ENCODE data around the gene CFAP161.
"Not testable (repeated sequence)": the region's sequence is repeated elsewhere in the genome, so short reads cannot be mapped to it uniquely, and the experiment has no call there.

The CFAP161 gene

GRCh38 chr15:81107889-81108288, 26.2 kb upstream of the CFAP161 start:
- no peak for DNase-seq (ENCODE audit: low read depth)

GRCh38 chr15:81108427-81108826, 25.6 kb upstream of the CFAP161 start:
- no peak for DNase-seq (ENCODE audit: low read depth)

- no peak for DNase-seq (ENCODE audit: low read depth)
Measured at GRCh38 chr15:81111018-81111417, 23.1 kb upstream of the CFAP161 start.

- DNase-seq (ENCODE audit: low read depth), result no peak
Measured at GRCh38 chr15:81111510-81112470, 22.3 kb upstream of the CFAP161 start.

GRCh38 chr15:81113204-81113657, 20.8 kb upstream of the CFAP161 start:
- DNase-seq (ENCODE audit: low read depth), result no peak

GRCh38 chr15:81113861-81114291, 20.2 kb upstream of the CFAP161 start:
- no peak for DNase-seq (ENCODE audit: low read depth)

GRCh38 chr15:81115054-81115939, 18.8 kb upstream of the CFAP161 start:
- DNase-seq (ENCODE audit: low read depth), result no peak

- no peak for DNase-seq (ENCODE audit: low read depth)
Measured at GRCh38 chr15:81117136-81117535, 16.9 kb upstream of the CFAP161 start.

GRCh38 chr15:81117581-81117980, 16.5 kb upstream of the CFAP161 start:
- no peak for DNase-seq (ENCODE audit: low read depth)

- DNase-seq (ENCODE audit: low read depth), result no peak
Measured at GRCh38 chr15:81118361-81118760, 15.7 kb upstream of the CFAP161 start.

GRCh38 chr15:81120069-81120468, 14.0 kb upstream of the CFAP161 start:
- no peak for DNase-seq (ENCODE audit: low read depth)

GRCh38 chr15:81126892-81127291, 7.2 kb upstream of the CFAP161 start:
- DNase-seq (ENCODE audit: low read depth), result no peak

- DNase-seq (ENCODE audit: low read depth), result not testable (repeated sequence)
Measured at GRCh38 chr15:81141478-81141877, 7.4 kb downstream of the CFAP161 start.

- no peak for DNase-seq (ENCODE audit: low read depth)
Measured at GRCh38 chr15:81146006-81146405, 11.9 kb downstream of the CFAP161 start.

GRCh38 chr15:81146466-81146865, 12.4 kb downstream of the CFAP161 start:
- no peak for DNase-seq (ENCODE audit: low read depth)

GRCh38 chr15:81151389-81151788, 17.3 kb downstream of the CFAP161 start:
- no peak for DNase-seq (ENCODE audit: low read depth)

- no peak for DNase-seq (ENCODE audit: low read depth)
Measured at GRCh38 chr15:81152339-81152738, 18.3 kb downstream of the CFAP161 start.

- DNase-seq (ENCODE audit: low read depth), result no peak
Measured at GRCh38 chr15:81152799-81153198, 18.7 kb downstream of the CFAP161 start.

GRCh38 chr15:81155375-81156218, 21.5 kb downstream of the CFAP161 start:
- DNase-seq (ENCODE audit: low read depth), result no peak

- DNase-seq (ENCODE audit: low read depth), result no peak
Measured at GRCh38 chr15:81156324-81156723, 22.3 kb downstream of the CFAP161 start.

- DNase-seq (ENCODE audit: low read depth), result no peak
Measured at GRCh38 chr15:81157195-81157938, 23.3 kb downstream of the CFAP161 start.
